ENCODE results near the gene AIMP1.

DNA sequence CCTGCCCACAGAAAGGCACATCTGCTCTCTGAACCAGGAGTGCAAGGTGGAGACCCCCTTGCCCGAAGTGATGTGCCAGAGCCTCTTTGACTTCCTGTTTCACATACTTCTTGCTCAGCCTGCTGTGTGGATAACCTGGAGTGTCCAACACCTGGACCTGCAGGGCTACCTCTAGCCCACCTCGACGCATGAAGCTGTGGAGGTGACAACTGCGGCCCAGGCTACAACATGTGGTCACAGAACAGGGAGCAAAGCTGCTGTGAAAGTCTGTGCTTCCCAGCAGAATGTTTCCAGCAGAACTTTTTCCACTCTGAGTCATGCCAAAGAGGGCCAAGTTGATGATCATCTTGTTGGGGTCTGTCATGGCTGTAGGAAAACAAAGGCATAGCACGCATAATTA, 50.7 kb downstream of the AIMP1 start:
- TF ChIP-seq CTCF (conservative IDR thresholded peaks at IDR 0.05 in 1 of 2, IDR thresholded peaks at IDR 0.05 in 1 of 2; ENCODE audit: extremely low read depth in 1 of 2, insufficient read depth in 1 of 2, low read depth in 1 of 2, low read length in 2 of 2) (no peak), EZH2 (IDR thresholded peaks at IDR 0.05; ENCODE audit: borderline replicate concordance, low read length) (no peak)

Data from mammary epithelial cell (primary cell).